Smooth muscle cell (in vitro differentiated cells): ENCODE data around the gene P4HA2. TPM values are rescaled to one million over a fixed set of nuclear protein-coding genes. Genes with fewer than 3 reads are reported as not detected.

Experiments
- DNase-seq: peaks from one replicate; lab custom pipeline; 2025; ENCODE audit not compliant: unreplicated experiment; lab: John Stamatoyannopoulos, UW
- H2AFZ ChIP-seq: fragments of 200-600 bp; sonication (generic); 2 replicates; pipeline ENCODE4 v1.6.0; 2016; ENCODE audit warnings: antibody characterized with exemption, low read depth, mild to moderate bottlenecking
- H3F3A ChIP-seq: fragments of 200-600 bp; sonication (generic); 2 replicates; pipeline ENCODE4 v1.6.0; 2017; ENCODE audit warnings: antibody characterized with exemption, low read depth
- H3K27ac ChIP-seq: fragments of 200-600 bp; sonication (generic); 2 replicates; pipeline ENCODE4 v1.5.1; 2016; ENCODE audit warnings: low read depth, mild to moderate bottlenecking
- H3K27me3 ChIP-seq: fragments of 200-600 bp; sonication (generic); 2 replicates; pipeline ENCODE4 v1.6.1; 2016; ENCODE audit warnings: low read depth, mild to moderate bottlenecking
- H3K36me3 ChIP-seq: fragments of 200-600 bp; sonication (generic); 2 replicates; pipeline ENCODE4 v1.5.1; 2016; ENCODE audit warnings: low read depth
- H3K4me1 ChIP-seq: fragments of 200-600 bp; sonication (generic); 2 replicates; pipeline ENCODE4 v1.5.1; 2016; ENCODE audit warnings: low read depth
- H3K4me2 ChIP-seq: fragments of 200-600 bp; sonication (generic); 2 replicates; pipeline ENCODE4 v1.6.0; 2016; ENCODE audit warnings: mild to moderate bottlenecking
- H3K4me3 ChIP-seq: fragments of 200-600 bp; sonication (generic); 2 replicates; pipeline ENCODE4 v1.5.1; 2016; ENCODE audit warnings: mild to moderate bottlenecking
- H3K79me2 ChIP-seq: fragments of 200-600 bp; sonication (generic); 2 replicates; pipeline ENCODE4 v1.6.0; 2016; ENCODE audit warnings: low read depth, mild to moderate bottlenecking
- H3K9ac ChIP-seq: fragments of 200-600 bp; sonication (generic); 2 replicates; pipeline ENCODE4 v1.6.0; 2016; ENCODE audit warnings: low read depth
- H3K9me3 ChIP-seq: fragments of 200-600 bp; sonication (generic); replicated peaks from 2 replicates; pipeline ENCODE4 v1.5.1; 2016; ENCODE audit warnings: low read depth
- H4K20me1 ChIP-seq: fragments of 200-600 bp; sonication (generic); 2 replicates; pipeline ENCODE4 v1.6.0; 2016; ENCODE audit warnings: low read depth
- WGBS: methylation state at CpG from one replicate; pipeline ENCODE4 v1.1.7; 2016; ENCODE audit warnings: low lambda C conversion rate; 5-methylcytosine and 5-hydroxymethylcytosine counted together
- polyA plus RNA-seq: library from polyadenylated mRNA; unstranded; fragments of >200 nt; fragmentation: Nextera tagmentation; extraction: Ambion mirVana; gene quantifications from 2 replicates; pipeline ENCODE4 v1.2.1, GENCODE V29; 2016
- total RNA-seq: library from RNA; depleted of rRNA; stranded (reverse); fragments of >200 nt; gene quantifications from 2 replicates; pipeline ENCODE4 v1.2.3, GENCODE V29; 2014
- TF ChIP-seq, protein P1 (sequence below): fragments of 200-600 bp; sonication (generic); IDR thresholded peaks from 2 replicates; pipeline ENCODE4 v1.5.1; 2017; ENCODE audit warnings: borderline replicate concordance, mild to moderate bottlenecking, antibody characterized with exemption; ENCODE audit not compliant: insufficient read depth, poor library complexity, severe bottlenecking

P4HA2 gene
- total and polyA plus RNA-seq, 2 experiments from 2014 or later, result 352 to 707 TPM

DNA sequence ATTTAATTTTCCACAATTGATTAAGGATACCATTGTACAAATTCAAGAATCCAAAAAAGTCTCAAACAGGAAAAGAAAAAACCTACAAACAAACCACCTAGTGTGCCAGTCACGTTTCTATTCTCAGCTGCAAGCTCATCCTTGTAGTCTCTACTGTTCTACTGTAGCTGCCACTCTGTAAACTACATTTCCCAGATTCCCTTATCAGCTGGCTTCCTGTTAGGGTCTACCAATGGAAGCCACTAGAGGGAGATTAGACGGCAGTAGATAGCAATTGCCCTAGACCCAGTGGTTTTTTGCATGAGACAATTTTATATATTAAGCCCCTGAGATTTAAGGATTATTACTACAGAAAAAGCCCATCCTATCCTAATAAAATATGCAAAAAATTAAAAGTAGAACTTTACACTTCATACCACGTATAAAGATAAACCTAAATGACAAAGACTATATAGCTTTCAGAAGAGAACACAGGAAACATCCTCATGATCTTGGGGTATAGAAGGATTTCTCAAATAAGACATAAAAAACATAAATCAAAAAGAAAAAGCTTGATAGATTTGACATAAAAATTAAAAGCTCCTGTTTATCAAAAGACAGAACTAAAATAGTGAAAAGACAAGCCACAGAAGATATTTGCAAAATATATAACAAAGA lies 37.4 kb downstream of the P4HA2 start:
- H4K20me1 ChIP-seq, result peaks cover 70% of the 10 kb centered on the region
- H3K36me3 ChIP-seq, result peaks cover 17% of the 10 kb centered on the region
- TF ChIP-seq, protein P1, sequence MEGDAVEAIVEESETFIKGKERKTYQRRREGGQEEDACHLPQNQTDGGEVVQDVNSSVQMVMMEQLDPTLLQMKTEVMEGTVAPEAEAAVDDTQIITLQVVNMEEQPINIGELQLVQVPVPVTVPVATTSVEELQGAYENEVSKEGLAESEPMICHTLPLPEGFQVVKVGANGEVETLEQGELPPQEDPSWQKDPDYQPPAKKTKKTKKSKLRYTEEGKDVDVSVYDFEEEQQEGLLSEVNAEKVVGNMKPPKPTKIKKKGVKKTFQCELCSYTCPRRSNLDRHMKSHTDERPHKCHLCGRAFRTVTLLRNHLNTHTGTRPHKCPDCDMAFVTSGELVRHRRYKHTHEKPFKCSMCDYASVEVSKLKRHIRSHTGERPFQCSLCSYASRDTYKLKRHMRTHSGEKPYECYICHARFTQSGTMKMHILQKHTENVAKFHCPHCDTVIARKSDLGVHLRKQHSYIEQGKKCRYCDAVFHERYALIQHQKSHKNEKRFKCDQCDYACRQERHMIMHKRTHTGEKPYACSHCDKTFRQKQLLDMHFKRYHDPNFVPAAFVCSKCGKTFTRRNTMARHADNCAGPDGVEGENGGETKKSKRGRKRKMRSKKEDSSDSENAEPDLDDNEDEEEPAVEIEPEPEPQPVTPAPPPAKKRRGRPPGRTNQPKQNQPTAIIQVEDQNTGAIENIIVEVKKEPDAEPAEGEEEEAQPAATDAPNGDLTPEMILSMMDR, result peak; percentile 62
- H3K27ac ChIP-seq, result no peak overlapping the region
- H3K9me3 ChIP-seq, result no peaks in the 10 kb centered on the region
- H3K9ac ChIP-seq, result no peak overlapping the region
- H3K27me3 ChIP-seq, result no peaks in the 10 kb centered on the region
- no peak overlapping the region for H3K4me2 ChIP-seq
- no peak overlapping the region for H2AFZ ChIP-seq
- peaks cover 26% of the 10 kb centered on the region for H3F3A ChIP-seq
- 3% methylated on average over 3 of the region's 3 CpGs for WGBS
- H3K4me3 ChIP-seq, result no peak overlapping the region
- no peak for DNase-seq
- no peaks in the 10 kb centered on the region for H3K4me1 ChIP-seq
- no peaks in the 10 kb centered on the region for H3K79me2 ChIP-seq

DNA sequence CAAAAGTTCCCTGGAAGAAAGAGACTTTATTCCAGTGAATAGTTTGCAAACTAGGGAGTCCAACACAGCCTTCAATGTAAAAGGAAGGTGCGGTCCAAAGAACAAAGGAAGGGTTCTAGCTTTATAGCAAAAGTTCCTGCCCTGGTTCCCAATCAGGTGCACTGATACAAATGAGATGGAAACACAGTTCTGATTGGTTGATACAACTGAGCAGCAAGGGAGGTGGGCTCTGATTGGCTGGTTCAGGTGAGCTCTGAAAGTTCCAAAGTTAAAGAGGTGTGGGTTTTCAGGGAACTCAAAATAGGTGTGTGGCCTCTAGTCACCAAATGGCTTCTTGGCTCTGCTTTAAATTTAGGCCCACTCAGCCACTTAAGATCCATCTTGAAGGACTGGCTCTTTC lies 43.1 kb downstream of the P4HA2 start:
- Histone ChIP-seq H3K36me3 (no peaks in the 10 kb centered on the region), H3K79me2 (no peaks in the 10 kb centered on the region), H3K4me2 (no peak overlapping the region), H3K4me1 (no peaks in the 10 kb centered on the region), H3K9ac (no peak overlapping the region), H3K4me3 (no peak overlapping the region), H3F3A (peaks cover 12% of the 10 kb centered on the region), H3K27ac (no peak overlapping the region), H3K9me3 (no peaks in the 10 kb centered on the region), H3K27me3 (no peaks in the 10 kb centered on the region), H4K20me1 (peaks cover 32% of the 10 kb centered on the region), H2AFZ (no peak overlapping the region)
- no peak for DNase-seq
- TF ChIP-seq, protein P1, result no peak
- 100% methylated on average over 1 of the region's 1 CpG for WGBS

DNA sequence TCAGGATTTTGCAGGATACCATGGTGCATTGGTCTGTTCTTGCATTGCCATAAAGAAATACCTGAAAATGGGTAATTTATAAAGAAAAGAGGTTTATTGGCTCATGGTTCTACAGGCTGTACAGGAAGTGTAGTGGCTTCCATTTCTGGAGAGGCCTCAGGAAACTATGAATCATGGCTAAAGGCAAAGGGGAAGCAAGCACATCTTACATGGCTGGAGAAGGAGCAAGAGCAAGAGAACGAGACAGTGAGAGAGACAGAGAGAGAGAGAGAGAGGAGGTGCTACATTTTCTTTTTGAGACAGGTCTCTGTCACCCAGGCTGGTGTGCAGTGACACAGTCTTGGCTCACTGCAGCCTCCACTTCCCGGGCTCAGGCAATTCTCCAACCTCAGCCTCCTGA lies 43.9 kb downstream of the P4HA2 start:
- H3K36me3 ChIP-seq, result no peaks in the 10 kb centered on the region
- peaks cover 23% of the 10 kb centered on the region for H4K20me1 ChIP-seq
- 94% methylated on average over 2 of the region's 2 CpGs for WGBS
- H3K27ac ChIP-seq, result no peak overlapping the region
- TF ChIP-seq, protein P1, result no peak
- H3K79me2 ChIP-seq, result no peaks in the 10 kb centered on the region
- DNase-seq, result no peak
- no peaks in the 10 kb centered on the region for H3K9me3 ChIP-seq
- no peaks in the 10 kb centered on the region for H3K27me3 ChIP-seq
- no peak overlapping the region for H3K4me3 ChIP-seq
- H3K4me2 ChIP-seq, result no peak overlapping the region
- no peaks in the 10 kb centered on the region for H3K4me1 ChIP-seq
- H2AFZ ChIP-seq, result no peak overlapping the region
- H3K9ac ChIP-seq, result no peak overlapping the region
- H3F3A ChIP-seq, result peaks cover 9% of the 10 kb centered on the region
